ENCODE data around the gene ITGAE.

Gene ITGAE

DNA sequence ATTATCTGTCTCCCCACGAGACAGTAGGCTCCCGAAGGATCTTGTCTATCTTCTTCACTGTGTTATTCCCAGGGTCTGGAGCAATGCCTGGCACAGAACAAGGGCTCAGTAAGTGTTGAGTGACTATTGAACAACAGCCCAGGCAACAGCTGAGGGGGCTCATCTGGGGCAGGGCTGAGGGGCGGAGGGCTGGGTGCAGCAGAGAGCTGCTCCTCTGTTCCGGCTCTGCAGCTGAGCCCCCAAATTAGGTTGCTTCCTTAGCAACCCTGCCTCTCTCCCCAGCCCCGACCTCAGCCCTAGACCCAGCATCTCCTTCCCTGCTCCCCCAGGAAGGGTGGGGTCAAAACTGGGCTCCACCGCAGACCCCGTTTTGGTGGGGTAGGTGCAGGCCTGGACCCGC, 32.2 kb downstream of the ITGAE start:
- TF ChIP-seq, protein P1, sequence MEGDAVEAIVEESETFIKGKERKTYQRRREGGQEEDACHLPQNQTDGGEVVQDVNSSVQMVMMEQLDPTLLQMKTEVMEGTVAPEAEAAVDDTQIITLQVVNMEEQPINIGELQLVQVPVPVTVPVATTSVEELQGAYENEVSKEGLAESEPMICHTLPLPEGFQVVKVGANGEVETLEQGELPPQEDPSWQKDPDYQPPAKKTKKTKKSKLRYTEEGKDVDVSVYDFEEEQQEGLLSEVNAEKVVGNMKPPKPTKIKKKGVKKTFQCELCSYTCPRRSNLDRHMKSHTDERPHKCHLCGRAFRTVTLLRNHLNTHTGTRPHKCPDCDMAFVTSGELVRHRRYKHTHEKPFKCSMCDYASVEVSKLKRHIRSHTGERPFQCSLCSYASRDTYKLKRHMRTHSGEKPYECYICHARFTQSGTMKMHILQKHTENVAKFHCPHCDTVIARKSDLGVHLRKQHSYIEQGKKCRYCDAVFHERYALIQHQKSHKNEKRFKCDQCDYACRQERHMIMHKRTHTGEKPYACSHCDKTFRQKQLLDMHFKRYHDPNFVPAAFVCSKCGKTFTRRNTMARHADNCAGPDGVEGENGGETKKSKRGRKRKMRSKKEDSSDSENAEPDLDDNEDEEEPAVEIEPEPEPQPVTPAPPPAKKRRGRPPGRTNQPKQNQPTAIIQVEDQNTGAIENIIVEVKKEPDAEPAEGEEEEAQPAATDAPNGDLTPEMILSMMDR (IDR thresholded peaks at IDR 0.05; ENCODE audit: borderline replicate concordance, insufficient read depth, low read depth, low read length) = no peak

DNA sequence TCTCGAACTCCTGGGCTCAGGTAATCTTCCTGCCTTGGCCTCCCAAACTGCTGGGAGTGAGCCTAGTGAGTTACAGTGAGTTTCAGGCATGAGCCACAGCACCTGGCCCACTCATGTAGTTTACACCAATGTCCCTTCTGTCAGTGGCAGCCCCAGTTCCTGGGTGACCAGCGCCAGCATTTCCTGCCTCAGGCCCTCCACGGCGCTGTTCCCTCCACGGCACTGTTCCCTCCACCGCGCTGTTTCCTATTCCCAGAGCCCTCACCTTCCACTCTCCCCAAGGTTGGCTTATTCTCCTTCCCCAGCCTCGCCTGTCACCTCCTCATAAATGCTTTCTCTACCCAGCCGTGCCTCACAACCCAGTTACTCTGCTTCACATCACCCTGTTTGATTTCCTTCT, 32.6 kb downstream of the ITGAE start:
- no peak overlapping the region for H3K4me3 ChIP-seq (ENCODE audit: low read depth, low read length)
- TF ChIP-seq, protein P1 (IDR thresholded peaks at IDR 0.05; ENCODE audit: borderline replicate concordance, insufficient read depth, low read depth, low read length) = no peak

More for the DNA sequence above, 32.2 kb downstream of the ITGAE start:
- H3K4me3 ChIP-seq (ENCODE audit: low read depth, low read length) = no peak overlapping the region

DNA sequence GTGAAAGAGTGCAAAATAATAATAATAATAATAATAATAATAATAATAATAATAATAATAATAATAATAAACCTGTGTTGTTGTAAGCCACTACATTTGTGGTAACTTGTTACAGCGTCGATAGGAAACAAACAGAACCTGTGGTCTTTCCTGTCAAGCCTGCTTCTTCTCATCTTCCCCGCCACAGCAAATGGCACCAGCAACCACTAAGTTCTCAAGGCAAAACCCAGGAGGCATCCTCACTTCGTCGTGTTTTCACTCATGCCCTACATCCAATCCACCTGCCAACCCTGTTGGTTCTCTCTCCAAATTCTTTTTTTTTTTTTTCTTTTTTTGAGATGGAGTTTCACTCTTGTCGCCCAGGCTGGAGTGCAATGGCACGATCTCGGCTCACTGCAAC, 34.2 kb downstream of the ITGAE start:
- no peak overlapping the region for H3K4me3 ChIP-seq (ENCODE audit: low read depth, low read length)
- TF ChIP-seq, protein P1 (IDR thresholded peaks at IDR 0.05; ENCODE audit: borderline replicate concordance, insufficient read depth, low read depth, low read length) = no peak

DNA sequence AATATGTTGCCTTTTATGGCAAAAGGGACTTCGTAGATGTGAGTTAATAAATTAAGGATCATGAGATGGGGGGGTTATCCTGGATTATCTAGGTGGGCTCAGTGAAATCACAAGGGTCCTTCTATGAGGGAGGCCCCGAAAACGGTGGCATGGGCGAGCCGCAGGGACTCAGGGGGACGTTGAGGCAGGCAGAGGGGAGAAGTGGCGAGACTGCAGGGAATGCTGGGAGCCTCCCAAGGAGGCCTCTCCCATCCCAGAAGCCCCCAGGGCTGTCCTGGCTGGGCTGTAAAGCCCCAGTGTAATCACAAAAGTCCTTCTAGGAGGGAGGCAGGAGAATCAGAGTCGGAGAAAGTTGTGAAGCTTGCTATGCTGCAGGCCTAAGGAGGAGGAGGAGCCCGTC, 35.0 kb downstream of the ITGAE start:
- H3K4me3 ChIP-seq (ENCODE audit: low read depth, low read length) = no peak overlapping the region

DNA sequence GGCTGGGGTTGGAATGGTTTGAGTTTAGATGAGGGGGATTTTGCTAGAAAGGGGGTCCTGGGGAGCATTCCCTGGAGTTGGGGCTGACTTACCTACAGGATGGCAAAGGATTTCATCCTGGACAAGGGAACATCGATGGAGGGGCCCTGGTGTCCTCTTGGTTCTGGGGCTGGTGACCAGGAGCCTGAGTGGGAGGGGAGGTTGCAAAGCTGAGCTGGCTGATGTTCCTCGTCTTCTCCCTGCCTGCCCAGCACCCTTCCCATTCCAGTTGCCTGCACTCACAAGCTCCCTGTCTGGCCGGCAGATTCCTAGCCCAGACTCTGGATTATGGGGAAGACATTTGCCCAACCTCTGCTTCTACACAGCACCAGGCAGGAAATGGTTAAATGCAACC, 37.2 kb downstream of the ITGAE start:
- H3K4me3 ChIP-seq (ENCODE audit: low read depth, low read length) = peak overlapping the region; percentile 17
- TF ChIP-seq, protein P1 (IDR thresholded peaks at IDR 0.05; ENCODE audit: borderline replicate concordance, insufficient read depth, low read depth, low read length) = no peak

More for the DNA sequence above, 35.0 kb downstream of the ITGAE start:
- TF ChIP-seq, protein P1 (IDR thresholded peaks at IDR 0.05; ENCODE audit: borderline replicate concordance, insufficient read depth, low read depth, low read length) = no peak

DNA sequence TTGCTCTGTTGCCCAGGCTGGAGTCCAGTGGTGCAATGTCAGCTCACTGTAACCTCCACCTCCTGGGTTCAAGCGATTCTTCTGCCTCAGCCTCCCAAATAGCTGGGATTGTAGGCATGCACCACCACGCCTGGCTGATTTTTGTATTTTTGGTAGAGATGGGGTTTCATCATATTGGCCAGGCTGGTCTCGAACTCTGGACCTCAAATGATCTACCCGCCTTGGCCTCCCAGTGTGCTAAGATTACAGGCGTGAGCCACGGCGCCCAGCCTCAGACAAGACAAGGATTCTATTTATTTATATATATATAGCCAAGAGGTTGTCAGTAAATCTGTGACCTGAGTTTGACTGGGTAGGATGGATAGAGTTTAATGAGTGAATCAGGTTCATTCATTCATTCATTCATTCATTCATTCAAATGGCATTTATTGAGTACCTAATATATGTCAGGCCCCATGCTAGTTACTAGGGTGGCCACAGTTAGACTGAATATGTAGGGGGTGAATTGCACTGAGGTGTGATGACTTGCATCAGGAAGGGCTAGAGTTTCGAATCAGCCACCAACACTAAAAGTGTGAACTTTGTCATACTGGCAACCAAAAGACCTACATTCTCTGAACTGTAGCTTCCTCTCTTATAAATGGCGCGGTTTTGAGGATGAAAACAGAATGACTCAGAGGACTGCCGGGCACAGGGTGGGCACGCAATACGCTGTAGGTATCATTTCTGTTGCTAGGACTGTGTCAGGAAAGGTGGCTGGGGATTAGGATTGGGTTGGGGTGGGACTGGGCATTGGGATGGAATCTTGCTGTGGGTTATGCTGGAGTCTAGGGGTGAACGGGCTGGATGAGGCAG, 37.8 kb downstream of the ITGAE start:
- peak overlapping the region; percentile 17 for H3K4me3 ChIP-seq (ENCODE audit: low read depth, low read length)
- TF ChIP-seq, protein P1 (IDR thresholded peaks at IDR 0.05; ENCODE audit: borderline replicate concordance, insufficient read depth, low read depth, low read length) = no peak

DNA sequence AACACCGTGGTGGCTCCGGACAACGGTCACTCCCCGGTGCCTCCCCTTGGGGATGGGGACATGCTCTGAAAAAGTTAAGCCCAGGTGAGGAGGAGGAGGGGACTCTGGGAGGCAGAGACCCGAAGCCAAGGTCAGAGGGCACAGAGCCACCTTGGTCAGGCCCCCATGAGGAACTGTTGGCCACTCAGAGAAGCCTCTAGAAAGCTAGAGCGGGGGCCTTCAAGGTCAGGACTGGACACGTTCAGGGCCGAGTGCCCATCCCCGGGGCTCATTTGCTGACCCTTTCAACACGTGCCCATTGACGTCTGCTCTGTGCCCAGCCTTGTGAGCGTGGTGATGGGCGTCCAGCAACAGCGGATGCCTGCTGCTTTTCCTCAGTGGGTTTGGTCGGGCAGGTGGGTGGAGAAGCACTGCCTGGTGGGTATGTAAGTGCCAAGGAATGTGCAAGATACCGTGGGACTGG, 39.0 kb downstream of the ITGAE start:
- TF ChIP-seq, protein P1 (IDR thresholded peaks at IDR 0.05; ENCODE audit: borderline replicate concordance, insufficient read depth, low read depth, low read length) = no peak
- H3K4me3 ChIP-seq (ENCODE audit: low read depth, low read length) = no peak overlapping the region

Measured in GM12875 (cell line).